HG03103 (cell line): ENCODE results near the gene TIMM13.
A peak's percentile ranks its signal among the peaks of the same experiment; 100 is the strongest.
"Not testable (repeated sequence)": the region's sequence is repeated elsewhere in the genome, so short reads cannot be mapped to it uniquely, and the experiment has no call there.

Experiments used
- ATAC-seq: cut with Tn5 transposase; IDR thresholded peaks from one replicate; pipeline ENCODE4 v1.9.1; 2021; ENCODE audit warnings: low read depth; ENCODE audit not compliant: unreplicated experiment

TIMM13 gene

GRCh38 chr19:2427429-2428320 lies at the start of gene TIMM13:
TIMM13 (minus strand) TSS chr19:2427586; CDS start chr19:2427533, 53 bp downstream.
- peak; percentile 67 for ATAC-seq

DNA sequence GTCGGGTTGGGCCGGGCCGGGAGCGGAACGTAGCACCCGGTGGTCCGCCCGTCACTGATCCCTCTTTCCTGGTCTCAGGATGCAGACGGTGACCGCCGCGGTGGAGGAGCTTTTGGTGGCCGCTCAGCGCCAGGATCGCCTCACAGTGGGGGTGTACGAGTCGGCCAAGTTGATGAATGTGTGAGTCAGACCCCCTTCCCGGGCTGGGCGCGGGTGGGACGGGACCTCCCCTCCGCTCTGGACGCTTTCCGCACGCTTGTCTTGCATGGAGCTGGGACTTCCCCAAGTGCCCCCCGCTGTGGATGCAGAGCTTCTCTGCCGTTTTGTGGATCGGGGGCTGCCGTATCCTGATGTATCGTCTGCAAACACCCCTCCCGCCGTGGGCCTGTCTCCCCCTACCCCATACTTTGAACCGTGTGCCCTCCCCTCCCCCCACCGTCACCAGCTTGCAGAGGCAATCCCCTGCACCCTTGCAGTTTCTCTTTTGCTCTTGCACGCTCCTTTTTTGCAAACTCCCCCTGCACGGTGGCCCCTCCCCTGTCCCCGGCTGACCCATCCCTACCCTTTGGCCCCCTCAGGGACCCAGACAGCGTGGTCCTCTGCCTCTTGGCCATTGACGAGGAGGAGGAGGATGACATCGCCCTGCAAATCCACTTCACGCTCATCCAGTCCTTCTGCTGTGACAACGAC lies 49.2 kb upstream of the TIMM13 start:
- no peak for ATAC-seq

- ATAC-seq = peak; percentile 41
These were observed 48.5 kb upstream of the TIMM13 start, which contains the start of gene GADD45B for GRCh38 chr19:2475702-2476450. GADD45B (plus strand) TSS chr19:2476127; CDS start chr19:2476359, 232 bp downstream.

DNA sequence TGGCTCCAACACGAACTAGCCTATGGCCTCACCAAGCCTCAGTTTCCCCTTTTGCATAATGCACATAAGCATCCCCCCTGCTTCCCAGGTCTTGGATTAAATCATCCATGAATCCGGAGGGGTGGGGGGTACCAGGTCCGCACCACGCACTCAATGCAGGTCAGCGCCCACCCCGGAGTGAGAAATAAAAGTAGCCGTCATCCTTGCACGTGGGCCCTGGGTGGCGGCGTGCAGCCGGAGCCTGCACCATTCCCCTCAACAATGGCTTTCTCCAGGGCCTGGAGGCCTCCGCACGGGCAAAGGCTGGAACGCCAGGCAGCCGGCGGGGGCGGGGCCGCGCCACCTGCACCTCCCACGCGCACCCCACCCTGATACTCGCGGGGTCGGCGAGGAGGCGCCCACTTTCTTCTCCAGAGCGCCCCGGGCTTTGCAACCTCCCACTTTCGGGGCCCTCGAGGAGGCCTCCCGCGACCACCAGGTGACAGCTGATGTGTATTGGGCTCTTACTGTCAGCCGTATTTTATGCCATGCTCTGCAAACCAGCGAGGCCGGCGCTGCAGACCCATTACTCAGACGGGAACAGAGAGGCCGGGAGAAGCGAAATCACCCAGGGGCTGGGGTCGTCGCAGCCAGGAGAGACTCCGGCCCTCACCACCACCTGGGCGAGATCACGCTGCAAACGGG lies 47.8 kb upstream of the TIMM13 start:
- ATAC-seq = peak; percentile 6

DNA sequence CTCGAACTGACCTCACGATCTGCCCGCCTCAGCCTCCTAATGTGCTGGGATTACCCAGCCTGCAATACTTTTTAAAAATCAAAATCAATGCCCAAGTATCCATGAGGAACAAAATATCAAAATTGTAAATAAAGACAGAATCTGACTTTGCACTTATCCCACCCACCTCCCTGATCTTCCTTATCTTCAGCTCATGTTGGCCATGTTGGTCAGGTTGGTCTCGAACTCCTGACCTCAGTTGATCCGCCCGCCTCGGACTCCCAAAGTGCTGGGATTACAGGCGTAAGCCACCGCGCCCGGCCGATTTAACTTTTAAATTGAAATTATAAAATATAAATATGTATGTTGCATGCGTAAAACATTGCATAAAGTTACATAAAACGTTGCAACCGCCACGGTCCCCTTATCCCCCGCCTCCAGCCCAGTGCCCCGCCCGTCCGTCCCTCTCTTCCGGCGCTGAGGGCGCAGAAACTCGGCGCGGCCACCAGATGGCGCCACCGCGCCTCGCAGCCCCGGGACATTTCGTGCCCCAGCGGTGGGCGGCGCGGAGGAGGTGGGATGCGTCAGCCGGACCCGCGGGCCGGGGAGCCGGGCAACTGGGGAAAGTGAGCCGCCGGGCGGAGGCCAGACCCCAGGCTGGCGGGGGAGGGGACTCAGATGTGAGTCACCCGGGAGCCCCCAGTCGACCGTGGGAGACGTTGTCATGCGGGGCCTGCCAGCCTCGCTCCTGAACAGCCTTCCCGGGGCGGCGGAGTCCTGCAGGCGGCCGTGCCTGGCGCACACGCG lies 47.0 kb upstream of the TIMM13 start:
- no peak for ATAC-seq

GRCh38 chr19:2469915-2470200 lies 42.5 kb upstream of the TIMM13 start:
- not testable (repeated sequence) for ATAC-seq

DNA sequence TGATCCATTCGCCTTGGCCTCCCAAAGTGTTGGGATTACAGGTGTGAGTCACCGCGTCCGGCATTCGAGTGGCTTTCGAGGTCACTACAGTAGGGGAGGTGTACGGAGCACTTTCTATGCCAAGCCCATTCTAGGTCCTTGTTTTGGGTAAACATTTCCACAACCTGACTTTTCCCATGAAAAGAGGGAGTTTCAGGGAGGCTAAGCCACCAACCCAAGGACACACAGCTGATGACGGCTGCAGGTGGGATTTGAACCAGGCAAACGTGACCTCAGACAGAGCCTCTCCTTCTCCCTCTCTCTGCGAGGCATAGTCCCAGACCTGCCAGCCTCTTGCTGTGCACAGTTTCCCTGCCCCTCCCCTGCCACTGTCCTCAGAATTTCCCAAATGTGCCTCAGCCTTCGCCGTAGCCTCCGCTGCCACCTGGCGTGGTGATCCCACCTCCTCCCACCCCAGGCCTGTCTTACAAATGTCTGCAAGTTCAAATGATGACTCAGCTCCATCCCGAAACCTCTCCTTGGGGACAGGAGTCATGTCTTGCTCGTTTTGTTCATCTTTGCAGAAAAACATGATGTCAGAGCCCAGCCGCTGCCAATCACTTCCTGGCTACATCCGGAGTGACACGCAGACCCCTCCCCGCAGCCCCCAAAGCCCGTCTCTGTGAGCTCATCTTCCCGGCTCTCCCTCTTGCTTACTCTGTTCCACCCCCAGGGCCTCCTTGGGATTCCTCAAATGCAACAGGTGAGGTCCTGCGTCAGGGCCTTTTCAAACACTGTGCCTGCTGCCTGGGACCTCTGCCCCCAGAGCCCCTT lies 41.9 kb upstream of the TIMM13 start:
- ATAC-seq = no peak

DNA sequence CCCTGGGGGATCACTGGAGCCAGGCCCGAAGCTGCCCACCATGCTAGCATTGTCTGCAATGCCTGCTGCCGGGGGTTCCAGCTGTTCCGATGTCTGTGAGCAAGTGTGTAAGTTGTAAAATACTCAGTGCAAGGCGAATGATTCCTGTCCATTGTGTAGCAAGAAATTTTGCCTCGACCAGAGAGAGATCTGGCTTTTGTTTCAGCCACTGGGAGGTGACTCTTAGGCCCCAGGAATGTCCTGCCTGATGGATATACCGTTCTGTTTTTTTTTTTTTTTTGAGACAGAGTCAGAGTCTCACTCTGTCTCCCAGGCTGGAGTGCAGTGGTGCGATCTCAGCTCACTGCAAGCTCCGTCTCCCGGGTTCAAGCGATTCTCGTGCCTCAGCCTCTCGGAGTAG lies 41.2 kb upstream of the TIMM13 start:
- ATAC-seq = no peak

- no peak for ATAC-seq
These were observed 37.0 kb upstream of the TIMM13 start for GRCh38 chr19:2464389-2464788.

DNA sequence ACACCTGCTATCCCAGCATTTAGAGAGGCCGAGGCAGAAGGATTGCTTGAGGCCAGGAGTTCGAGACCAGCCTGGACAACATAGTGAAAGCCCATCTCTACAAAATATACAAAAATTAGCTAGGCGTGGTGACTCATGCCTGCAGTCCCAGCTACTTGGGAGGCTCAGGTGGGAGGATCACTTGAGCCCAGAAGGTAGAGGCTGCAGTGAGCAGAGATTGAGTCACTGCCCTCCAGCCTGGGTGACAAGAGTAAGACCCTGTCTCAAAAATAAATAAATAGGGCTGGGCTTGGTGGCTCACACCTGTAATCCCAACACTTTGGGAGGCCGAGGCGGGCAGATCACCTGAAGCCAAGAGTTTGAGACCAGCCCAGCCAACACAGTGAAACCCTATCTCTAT lies 36.3 kb upstream of the TIMM13 start:
- ATAC-seq = not testable (repeated sequence)

GRCh38 chr19:2462635-2463421 lies 35.4 kb upstream of the TIMM13 start:
- ATAC-seq = no peak

DNA sequence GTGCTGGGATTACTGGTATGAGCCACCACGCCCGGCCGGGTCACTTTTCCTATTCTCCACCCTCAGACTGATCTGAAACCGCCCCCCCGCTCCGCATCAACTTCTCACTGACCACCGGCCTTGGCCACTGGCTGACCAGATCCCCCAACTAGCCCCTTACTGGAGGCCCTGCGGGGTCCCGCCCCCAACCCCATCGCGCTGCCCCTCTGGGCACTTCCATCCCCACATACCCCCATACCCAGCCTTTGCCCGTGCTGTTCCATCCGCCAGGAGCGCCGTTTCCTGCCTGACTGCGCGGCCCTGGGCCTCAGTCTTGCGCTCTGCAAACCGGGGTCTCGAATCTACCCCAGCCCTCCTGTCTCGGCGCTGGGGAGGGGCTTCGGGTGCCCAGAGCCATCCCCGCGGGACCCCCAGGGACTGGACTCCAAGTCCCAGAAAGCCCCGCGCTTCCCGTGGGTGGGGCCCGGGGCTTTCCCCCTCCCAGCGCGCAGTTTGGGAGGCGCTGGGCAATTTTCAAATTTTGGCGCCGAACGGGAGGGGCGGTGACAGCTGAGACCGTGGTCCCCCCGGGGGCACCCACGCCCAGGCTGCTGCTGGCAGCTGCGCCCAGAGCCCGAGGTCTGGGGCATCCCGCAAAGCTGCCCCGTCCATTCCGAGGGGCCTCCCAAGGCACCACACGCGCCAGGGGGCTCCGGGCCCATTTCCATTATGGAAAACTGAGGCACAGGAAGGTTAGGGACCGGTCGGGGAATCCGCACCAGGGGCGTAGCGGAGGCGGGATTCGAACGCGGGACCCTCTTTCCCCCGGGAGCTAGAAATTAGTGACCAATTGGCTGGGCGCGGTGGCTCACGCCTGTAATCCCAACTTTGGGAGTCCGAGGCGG lies 34.6 kb upstream of the TIMM13 start:
- no peak for ATAC-seq

DNA sequence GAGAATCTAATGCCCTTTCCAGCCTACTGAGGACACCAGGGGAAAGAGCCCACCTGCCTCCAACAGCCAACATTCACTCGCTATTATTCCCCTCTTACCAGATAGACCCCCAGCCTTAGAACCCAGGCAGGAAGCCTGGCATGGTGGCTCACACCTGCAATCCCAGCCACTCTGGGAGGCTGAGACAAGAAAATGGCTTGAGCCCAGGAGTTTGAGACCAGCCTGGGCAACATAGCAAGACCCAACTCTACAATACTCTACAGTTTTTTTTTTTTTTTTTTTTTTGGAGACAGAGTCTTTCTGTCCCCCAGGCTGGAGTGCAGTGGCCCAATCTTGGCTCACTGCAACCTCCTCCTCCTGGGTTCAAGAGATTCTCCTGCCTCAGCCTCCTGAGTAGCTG lies 32.9 kb upstream of the TIMM13 start:
- ATAC-seq = no peak

- ATAC-seq = not testable (repeated sequence)
These were observed 31.4 kb upstream of the TIMM13 start for GRCh38 chr19:2458776-2459175.

- no peak for ATAC-seq
These were observed 30.7 kb upstream of the TIMM13 start for GRCh38 chr19:2458054-2458453.

- no peak for ATAC-seq
These were observed 30.1 kb upstream of the TIMM13 start for GRCh38 chr19:2457394-2458037.
